ENCODE data around the gene STXBP5L. TPM values are rescaled to one million over a fixed set of nuclear protein-coding genes. Genes with fewer than 3 reads are reported as not detected.
"Not testable (repeated sequence)": the region's sequence is repeated elsewhere in the genome, so short reads cannot be mapped to it uniquely, and the experiment has no call there.

Gene STXBP5L
- polyA plus RNA-seq, 1 donor: 0.04 TPM

DNA sequence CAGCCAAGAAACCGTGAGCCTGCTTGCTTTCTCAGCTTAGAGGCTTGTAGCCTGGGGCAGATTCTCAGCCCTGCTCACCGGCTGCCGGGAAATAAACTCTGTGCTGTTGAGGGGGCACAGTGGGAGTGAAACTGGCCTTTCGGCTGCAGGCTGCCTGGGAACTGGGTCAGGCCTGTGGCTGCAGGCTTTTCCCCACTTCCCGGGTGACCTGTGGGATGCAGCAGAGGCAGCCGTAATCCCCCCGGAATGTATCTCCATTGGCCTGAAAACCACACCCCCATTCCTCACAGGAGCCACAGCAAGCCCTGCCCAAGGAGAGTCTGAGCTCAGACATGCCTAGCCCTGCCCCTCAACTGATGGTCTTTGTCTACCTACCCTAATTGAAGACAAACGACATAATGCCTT, 110.9 kb downstream of the STXBP5L start:
- DNase-seq (ENCODE audit: low read depth): no peak

GRCh38 chr3:121063628-121064027, 155.6 kb downstream of the STXBP5L start:
- DNase-seq (ENCODE audit: low read depth): no peak

- no peak for DNase-seq (ENCODE audit: low read depth)
Observed at GRCh38 chr3:121064121-121064520, 156.1 kb downstream of the STXBP5L start.

- DNase-seq (ENCODE audit: low read depth): no peak
Observed at GRCh38 chr3:121072133-121072532, 164.1 kb downstream of the STXBP5L start.

DNA sequence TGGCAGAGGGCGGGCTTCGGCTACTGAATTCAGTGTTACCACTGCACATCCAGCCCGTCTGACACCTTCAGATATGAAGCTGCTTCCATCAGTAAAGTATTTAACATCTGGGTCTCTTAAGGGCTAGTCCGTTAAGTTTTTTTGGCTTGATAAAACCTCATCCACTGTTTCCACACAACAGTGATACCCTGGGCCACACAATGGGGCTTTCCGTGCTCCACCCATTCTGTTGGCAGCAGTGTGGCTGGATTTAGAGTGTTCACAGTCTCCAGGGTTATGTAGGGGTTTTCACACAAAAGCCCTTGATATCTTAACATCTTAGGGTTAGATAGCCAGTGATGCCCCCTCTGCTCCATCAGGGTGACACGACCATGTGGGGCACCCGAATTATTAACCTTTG, 165.0 kb downstream of the STXBP5L start:
- DNase-seq (ENCODE audit: low read depth): no peak

DNA sequence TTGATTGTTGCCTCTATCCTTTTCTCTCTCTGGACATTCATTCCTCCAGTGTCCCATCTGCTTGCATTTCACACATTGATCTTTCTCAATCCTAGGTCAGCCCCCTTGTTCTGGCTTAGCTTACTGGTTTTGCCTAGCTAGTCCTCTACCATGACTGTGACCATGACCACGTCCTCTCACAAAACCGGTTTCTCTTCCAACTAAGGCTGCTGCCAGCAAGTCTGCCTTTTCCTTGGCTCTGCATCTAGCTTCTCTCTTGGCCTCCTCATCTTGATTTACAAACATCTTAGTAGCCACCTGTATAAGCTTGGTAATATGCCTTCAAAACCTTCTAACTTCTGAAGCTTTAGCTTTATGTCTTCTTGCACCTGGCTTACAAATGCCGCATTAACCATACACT, 167.2 kb downstream of the STXBP5L start:
- DNase-seq (ENCODE audit: low read depth): no peak

DNA sequence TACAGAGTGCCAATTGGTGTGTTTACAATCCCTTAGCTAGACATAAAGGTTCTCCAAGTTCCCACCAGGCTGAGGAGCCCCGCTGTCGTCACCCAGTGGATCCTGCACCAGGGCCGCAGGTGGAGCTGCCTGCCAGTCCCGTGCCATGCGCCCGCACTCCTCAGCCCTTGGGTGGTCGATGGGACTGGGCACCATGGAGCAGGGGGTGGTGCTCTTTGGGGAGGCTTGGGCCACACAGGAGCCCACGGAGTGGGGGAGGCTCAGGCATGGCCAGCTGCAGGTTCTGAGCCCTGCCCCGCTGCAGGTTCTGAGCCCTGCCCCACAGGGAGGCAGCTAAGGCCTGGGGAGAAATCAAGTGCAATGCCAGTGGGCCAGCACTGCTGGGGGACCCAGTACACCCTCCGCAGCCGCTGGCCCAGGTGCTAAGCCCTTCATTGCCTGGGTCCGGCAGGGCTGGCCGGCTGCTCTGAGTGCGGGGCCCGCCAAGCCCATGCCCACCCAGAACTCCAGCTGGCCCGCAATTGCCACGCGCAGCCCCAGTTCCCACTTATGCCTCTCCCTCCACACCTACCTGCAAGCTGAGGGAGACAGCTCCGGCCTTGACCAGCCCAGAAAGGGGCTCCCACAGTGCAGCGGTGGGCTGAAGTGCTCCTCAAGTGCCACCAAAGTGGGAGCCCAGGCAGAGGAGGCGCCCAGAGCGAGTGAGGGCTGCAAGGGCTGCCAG, 170.5 kb downstream of the STXBP5L start:
- not testable (repeated sequence) for DNase-seq (ENCODE audit: low read depth)

DNA sequence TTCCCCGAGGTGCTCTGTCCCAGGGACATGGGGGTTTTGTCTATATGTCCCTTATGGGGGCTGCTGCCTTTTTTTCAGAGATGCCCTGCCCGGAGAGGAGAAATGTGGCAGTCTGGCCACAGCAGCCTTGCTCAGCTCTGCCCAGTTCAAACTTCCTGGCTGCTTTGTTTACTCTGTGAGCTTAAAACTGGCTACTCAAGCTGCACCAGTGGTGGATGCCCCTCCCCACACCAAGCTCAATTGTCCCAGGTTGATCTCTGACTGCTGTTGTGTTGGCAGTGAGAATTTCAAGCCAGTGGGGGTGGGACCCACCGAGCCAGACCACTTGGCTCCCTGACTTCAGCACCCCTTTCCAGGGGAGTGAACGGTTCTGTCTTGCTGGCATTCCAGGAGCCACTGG, 188.9 kb downstream of the STXBP5L start:
- DNase-seq (ENCODE audit: low read depth): no peak

GRCh38 chr3:121111086-121111485, 203.1 kb downstream of the STXBP5L start:
- DNase-seq (ENCODE audit: low read depth): not testable (repeated sequence)

DNA sequence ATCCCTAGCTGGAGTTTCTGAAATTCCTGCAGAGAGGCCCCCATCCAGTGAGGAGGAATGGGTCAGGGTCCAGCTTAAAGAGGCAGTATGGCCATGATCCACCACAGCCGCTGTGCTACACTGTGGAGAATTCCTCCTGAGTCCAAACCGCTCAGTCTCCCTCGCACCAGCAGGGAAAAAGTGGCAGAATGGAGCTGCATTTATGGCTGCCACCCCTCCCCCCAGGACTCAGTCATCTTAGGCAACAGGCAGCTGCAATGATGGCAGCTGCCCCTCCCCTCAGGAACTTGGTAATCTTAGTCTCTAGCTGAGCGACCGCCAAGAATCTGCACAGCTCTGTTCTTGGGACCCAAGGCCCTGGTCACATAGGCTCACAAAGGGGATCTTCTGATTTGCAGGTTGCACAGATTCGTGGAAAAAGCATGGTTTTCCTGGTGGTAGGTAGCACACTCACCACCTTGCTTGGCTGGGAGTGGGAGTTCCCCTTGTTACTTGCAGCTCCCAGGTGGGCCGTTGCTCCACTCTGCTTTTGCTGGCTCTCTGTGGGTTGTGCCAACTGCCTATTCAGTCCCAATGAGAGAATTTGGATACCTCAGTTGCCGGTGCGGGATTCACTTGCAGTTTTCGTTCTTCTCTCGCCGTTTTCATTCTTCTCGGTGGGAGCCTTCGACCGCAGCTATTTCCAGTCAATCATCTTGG, 204.1 kb downstream of the STXBP5L start:
- DNase-seq (ENCODE audit: low read depth): no peak

GRCh38 chr3:121126033-121126706, 218.2 kb downstream of the STXBP5L start:
- no peak for DNase-seq (ENCODE audit: low read depth)

- no peak for DNase-seq (ENCODE audit: low read depth)
Observed at GRCh38 chr3:121126707-121127035, 218.7 kb downstream of the STXBP5L start.

DNA sequence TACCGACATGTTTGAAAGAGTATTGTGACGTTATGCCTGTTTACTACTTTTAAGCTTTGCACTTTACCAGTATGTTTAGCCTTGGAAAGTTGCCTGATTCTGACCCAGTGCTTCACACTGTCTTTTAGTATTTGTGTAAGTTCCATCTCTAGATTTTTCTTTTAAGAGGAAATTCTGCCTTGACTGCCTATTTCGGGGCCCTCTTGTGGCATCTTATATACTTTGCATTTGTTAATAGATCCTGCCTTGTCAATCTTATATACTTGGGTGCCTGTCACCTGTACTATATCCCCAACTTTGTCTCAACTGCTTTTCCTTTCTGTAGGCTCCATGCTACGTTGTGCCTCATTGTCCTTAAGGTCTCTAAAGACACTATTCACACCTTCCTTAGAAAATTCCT, 244.6 kb downstream of the STXBP5L start:
- DNase-seq (ENCODE audit: low read depth): no peak

- DNase-seq (ENCODE audit: low read depth): no peak
Observed at GRCh38 chr3:121153851-121154250, 245.8 kb downstream of the STXBP5L start.

GRCh38 chr3:121155028-121155427, 247.0 kb downstream of the STXBP5L start:
- no peak for DNase-seq (ENCODE audit: low read depth)

- DNase-seq (ENCODE audit: low read depth): no peak
Observed at GRCh38 chr3:121165397-121165837, 257.4 kb downstream of the STXBP5L start.

DNA sequence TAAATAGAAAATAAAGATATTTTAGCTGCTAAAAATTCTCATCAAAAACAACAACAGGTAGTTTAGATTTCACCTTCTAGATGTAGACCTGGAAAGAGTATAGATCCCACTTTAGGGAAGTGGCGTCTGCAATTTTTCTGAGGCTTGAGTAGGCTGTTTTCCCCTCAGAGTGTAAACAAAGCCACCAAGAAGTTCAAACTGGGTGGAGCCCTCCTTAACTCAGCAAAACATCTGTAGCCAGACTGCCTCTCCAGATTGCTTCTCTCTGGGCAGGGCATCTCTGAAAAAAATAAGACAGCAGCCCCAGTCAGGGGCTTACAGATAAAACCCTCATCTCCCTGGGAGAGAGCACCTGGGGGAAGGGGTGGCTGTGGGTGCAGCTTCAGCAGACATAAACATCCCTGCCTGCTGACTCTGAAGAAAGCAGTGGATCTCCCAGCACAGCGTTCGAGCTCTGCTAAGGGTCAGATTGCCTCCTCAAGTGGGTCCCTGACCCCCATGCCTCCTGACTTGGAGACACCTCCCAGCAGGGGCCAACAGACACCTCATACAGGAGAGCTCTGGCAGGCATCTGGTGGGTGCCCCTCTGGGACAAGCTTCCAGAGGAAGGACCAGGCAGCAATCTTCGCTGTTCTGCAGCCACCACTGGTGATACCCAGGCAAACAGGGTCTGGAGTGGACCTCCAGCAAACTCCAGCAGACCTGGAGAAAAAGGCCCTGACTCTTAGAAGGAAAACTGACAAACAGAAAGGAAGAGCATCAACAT, 259.6 kb downstream of the STXBP5L start:
- DNase-seq (ENCODE audit: low read depth): no peak

DNA sequence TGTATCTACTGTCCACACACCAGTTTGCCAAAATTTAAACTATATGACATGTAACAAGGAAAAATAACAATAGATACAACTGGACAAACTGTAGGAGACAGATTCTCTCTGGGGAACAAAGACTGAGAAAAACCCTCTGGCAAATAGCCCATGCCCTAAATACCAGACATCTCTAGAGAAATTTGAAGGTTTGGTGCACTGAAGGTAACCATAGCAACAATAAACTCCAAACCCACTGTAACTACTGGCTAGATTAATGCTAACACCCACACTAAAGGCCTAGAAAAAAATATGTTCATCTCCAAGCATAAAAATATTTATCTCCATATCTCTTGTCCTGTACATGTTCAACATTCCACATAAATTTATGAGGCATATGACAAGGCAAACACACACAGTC, 267.1 kb downstream of the STXBP5L start:
- no peak for DNase-seq (ENCODE audit: low read depth)

GRCh38 chr3:121190626-121191025, 282.6 kb downstream of the STXBP5L start:
- not testable (repeated sequence) for DNase-seq (ENCODE audit: low read depth)

GRCh38 chr3:121202573-121202972, 294.6 kb downstream of the STXBP5L start:
- no peak for DNase-seq (ENCODE audit: low read depth)

DNA sequence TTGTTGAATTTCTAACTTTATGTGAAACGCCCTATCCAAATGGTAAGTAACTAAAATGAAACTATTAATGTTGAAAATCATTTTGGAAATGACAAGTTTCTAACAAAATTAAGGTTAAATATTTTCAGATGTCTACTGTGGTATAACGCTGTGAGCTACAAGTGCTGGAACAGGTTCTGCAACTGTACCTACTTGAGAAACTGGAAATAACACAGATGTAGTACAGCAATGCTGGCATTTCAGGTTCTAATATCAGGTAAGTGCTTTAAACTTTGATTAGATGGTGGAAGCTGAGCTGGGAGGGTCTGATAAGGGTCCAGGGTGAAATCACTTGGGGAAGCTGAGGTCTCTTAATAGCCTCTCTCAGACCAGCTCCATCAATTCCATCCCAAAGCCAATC, 315.1 kb downstream of the STXBP5L start:
- no peak for DNase-seq (ENCODE audit: low read depth)

GRCh38 chr3:121228971-121229370, 321.0 kb downstream of the STXBP5L start:
- no peak for DNase-seq (ENCODE audit: low read depth)

Measured in forelimb muscle (tissue), 1 donor.